Cortex of kidney (tissue), 1 donor: ENCODE data around the gene PRDM16.

ENCODE experiments used
- DNase-seq: peaks from one replicate; lab custom pipeline; 2025; lab: John Stamatoyannopoulos, UW

The PRDM16 gene

GRCh38 chr1:3398396-3399140, 329.6 kb downstream of the PRDM16 start:
- DNase-seq, result no peak

DNA sequence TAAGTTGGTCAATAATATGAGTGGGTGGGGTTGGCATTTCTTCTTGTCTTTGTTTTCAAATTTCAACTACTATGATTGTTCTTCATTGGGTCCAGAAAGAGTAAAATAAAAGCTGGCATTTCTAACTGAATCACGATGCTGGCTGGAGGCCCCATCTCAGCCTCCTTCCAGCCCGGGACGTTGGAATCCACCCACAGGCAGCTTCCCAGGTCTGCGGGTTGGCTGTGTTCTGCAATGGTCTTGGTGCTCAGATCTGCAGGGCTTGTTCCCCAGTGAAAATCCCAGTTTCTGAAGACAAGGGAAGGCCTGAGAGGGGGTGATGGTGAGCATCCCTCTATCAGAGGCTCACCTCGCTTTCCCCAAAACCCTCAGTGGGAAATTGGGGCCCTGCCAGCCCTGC, 330.7 kb downstream of the PRDM16 start:
- DNase-seq, result no peak

- no peak for DNase-seq
Observed at GRCh38 chr1:3401585-3402257, 332.7 kb downstream of the PRDM16 start.

DNA sequence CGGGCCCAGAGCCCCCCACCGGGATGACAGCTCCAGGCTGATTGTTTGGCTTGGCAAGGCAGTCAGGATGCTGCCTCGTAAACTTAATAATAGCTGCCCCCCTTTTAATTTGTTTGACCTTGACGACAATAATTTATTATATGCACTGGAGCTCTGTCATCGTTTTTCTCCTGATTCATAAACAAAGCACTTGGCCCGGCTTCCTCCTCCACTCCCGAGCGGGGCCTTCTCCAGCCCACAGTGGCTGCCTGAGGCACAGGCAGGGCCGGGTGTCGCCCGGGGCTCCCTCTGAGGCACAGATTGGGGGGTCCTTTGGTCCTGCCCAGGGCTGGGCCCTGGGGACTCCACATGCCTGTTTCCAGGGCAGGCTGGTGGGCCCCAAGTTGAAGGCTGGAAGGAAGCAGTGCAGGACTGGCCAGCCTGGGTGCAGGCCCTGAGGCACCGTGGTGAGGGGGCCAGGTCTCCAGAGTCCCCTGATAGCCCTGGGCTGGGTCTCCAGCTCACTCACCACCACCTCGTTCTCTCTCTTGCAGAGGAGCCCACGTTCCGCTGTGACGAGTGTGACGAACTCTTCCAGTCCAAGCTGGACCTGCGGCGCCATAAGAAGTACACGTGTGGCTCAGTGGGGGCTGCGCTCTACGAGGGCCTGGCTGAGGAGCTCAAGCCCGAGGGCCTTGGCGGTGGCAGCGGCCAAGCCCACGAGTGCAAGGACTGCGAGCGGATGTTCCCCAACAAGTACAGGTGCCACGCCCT, 333.4 kb downstream of the PRDM16 start:
- no peak for DNase-seq

DNA sequence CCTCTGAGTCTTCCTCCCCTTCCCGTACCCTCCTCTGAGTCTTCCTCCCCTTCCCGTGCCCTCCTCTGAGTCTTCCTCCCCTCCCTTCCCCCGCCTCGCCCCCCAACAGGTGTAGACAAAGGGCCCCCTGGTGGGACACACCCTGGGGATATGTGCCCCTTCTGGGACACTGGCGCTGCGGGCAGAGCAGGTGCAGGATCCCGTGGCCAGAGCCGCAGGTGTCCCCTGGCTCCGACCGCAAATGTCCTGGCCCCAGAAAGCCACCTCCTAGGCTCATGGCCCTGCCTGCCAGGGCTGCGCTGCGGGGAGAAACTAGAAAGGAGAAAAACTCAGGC, 334.0 kb downstream of the PRDM16 start:
- no peak for DNase-seq

- DNase-seq, result no peak
Observed at GRCh38 chr1:3403388-3404231, 334.6 kb downstream of the PRDM16 start.

GRCh38 chr1:3404301-3404700, 335.3 kb downstream of the PRDM16 start:
- DNase-seq, result no peak

GRCh38 chr1:3404801-3405200, 335.8 kb downstream of the PRDM16 start:
- no peak for DNase-seq

GRCh38 chr1:3405491-3405890, 336.5 kb downstream of the PRDM16 start:
- no peak for DNase-seq

DNA sequence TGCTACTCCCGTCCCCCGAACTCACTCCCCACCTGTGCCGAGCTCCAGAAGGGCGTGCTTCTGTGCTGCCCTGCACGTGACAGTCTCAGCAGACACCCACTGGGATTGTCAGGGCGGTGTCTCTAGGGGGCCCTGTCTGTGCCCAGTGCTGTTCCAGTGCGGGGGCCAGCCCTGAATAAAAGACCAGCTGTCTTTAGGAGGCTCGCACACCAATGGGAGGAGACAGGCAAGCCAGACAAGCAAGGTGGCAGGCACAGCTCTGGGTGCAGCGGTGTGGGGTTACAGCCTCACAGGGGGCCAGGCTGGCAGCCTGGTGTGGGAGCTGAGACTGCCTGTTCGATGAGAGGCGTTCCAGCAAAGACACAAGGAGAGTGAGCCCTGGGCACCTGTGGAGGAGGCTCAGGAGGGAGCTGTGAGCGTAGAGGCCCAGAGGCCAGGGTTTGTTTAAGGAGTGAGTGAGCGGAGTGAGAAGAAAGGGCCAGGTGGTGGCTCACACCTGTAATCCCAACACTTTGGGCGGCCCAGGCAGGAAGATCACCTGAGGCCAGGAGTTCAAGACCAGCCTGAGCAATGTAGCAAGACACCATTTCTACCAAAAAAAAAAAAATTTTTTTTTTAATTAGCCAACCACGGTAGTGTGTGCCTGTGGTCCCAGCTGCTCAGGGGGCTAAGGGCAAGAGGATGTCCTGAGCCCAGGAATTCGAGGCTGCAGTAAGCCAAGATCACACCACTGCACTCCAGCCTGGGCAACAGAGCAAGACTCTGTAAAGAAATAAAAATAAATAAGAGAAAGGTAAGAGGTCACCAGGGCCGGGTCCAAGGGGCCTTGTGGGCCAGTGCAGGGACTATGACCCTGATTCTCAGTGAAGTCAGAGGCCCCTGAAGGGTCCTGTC, 337.2 kb downstream of the PRDM16 start:
- no peak for DNase-seq

- no peak for DNase-seq
Observed at GRCh38 chr1:3407021-3407420, 338.0 kb downstream of the PRDM16 start.

DNA sequence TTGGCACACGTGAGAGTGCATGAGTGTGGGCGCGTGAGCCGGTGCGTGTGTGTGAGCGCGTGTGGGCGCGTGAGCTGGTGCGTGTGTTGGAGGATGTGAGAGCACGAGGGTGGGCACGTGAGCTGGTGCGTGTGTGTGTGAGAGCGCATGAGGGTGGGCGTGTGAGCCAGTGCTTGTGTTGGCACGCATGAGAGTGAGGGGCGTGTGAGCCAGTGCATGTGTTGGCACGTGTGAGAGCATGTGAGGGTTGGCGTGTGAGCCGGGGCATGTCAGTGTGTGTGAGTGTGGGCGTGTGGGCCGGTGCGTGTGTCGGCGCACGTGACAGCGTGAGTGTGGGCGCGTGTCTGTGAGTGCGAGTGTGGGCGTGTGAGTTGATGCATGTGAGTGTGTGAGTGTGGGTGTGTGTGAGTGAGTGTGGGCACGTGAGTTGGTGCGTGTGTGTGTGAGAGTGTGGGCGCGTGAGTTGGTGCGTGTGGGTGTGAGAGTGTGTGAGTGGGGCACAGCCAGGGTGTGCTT, 339.8 kb downstream of the PRDM16 start:
- no peak for DNase-seq

DNA sequence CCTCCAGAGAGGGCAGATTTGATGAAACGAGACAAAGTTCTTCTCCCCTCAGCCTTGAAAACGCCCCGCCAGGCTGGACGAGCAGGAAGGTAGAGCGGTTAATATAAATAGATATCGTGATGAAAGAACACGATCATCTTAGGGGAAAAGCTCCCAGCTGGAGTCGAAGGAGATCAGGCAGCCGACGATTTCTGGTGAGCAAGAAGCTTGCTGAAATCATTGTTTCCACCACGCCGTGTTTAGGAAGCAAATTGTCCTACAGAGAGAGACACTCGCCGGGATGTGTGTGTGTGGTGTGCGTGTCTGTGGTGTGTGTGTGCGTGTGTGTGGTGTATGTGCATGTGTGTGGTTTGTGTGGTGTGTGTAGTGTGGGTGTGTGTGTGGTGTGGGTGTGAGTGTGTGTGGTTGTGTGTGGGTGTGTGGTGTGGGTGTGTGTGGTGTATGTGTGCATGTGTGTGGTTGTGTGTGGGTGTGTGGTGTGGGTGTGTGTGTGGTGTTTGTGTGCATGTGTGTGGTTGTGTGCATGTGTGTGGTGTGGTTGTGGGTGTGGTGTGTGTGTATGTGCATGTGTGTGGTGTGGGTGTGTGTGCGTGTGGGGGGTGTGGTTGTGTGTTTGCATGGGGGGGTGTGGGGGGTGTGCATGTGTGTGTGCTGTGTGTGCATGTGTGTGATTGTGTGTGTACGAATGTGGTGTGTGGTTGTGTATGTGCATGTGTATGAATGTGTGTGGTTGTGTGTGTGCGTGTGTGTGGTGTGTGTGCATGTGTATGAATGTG, 340.6 kb downstream of the PRDM16 start:
- no peak for DNase-seq

DNA sequence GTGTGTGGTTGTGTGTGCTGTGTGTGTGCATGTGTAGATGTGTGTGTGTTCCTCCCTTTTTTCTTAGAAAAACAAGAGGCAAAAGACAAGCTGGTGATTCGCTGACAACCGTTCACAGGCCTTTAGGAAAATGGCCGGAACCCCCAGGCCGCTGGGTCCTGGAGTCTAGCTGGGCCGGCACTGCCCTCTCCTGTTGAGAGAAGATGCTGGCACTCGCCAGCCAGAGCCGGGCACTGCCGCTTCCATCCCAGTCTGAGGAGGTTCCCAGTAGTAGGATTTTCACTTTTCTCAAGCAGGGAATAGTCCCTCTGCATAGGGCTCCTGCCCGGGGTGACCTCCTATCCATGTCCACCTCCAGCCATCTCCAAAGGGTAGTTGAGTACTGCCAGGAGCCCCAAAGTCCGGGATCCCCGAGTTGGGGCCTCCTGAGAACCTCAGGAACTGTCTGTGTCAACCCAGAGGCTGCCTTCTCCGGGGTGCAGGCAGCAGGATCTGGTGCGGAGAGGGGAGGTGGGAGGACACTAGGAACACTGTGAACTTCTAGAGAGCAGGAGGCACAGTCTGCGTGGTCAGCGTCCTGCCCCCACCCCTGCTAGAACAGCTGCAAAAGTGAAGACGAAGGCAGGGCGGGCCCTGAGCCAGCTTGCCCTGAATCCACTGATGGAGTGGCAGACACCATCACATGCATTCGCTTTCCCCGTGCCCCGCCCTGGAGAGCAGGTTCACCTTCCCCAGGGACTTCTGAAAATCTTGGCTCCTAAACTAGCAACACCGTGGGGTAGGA, 341.3 kb downstream of the PRDM16 start:
- DNase-seq, result no peak

DNA sequence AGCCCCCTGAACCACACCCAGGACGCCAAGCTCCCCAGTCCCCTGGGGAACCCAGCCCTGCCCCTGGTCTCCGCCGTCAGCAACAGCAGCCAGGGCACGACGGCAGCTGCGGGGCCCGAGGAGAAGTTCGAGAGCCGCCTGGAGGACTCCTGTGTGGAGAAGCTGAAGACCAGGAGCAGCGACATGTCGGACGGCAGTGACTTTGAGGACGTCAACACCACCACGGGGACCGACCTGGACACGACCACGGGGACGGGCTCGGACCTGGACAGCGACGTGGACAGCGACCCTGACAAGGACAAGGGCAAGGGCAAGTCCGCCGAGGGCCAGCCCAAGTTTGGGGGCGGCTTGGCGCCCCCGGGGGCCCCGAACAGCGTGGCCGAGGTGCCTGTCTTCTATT, 342.8 kb downstream of the PRDM16 start:
- no peak for DNase-seq

GRCh38 chr1:3412376-3412775, 343.4 kb downstream of the PRDM16 start:
- DNase-seq, result no peak

GRCh38 chr1:3413975-3414710, 345.1 kb downstream of the PRDM16 start:
- DNase-seq, result no peak

DNA sequence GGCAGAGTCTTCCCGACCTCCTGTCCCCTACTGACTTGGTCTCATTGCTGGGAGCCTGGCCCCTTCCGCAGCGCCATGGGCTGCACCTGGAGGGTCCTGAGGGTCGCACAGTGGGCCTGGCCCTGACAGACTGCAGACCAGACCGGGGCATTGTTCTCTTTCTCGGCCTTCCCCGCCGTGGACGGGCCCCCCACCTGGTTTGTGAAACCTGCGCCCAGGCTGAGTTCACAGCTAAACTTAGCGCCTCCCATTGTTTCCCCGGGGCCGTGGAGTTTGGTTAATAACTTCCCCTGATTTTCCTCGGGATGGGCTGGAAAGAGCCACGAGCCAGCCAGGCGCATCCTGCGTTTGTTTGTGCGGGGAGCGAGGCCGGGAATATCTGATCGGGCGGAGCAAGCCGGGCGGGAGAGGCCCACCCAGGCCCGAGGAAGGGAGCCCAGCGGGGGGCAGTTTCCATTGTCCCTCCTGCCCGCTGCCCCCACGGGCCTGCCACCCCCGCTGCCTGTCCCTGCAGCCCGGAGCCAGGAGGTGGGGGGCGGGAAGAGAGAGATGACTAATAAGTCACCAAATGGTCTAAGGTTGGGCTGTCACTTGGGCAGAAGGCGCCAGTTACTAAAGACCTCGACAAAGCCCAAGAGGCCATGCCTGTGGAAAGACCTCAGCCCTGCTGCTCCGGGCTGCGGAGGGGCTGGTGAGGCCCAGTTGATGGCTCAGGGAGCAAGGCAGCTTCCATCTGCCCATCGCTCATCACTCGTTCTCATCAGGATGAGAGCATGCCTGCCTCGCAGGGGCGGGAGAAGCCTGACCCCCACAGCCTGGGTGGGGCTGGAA, 346.5 kb downstream of the PRDM16 start:
- no peak for DNase-seq
